ENCODE data around the gene MFSD6L. TPM values are rescaled to one million over a fixed set of nuclear protein-coding genes. Genes with fewer than 3 reads are reported as not detected.

MFSD6L gene
- total and polyA plus RNA-seq, 2 of the 13 experiments (the other 11 are each of a cell fraction or from before 2014, with no cell fraction given): not detected

GRCh38 chr17:8766731-8767130 is 32.4 kb downstream of the MFSD6L start:
- Histone ChIP-seq H3K36me3 (replicated peaks in 1 of 2; ENCODE audit: control insufficient read depth in 1 of 2, insufficient read depth in 2 of 2, low read length in 2 of 2) (no peaks in the 10 kb centered on the region), H3K9me3 (ENCODE audit: low read length) (no peaks in the 10 kb centered on the region), H3K79me2 (ENCODE audit: insufficient read depth, low read length) (no peaks in the 10 kb centered on the region), H3K9ac (ENCODE audit: insufficient read depth, low read depth, low read length) (no peak overlapping the region), H3K4me1 (ENCODE audit: insufficient read depth, low read length) (no peaks in the 10 kb centered on the region), H3K27me3 (ENCODE audit: control insufficient read depth in 1 of 2, insufficient read depth in 2 of 2, low read length in 2 of 2) (peaks cover 0 to 33% of the 10 kb centered on the region in 2 experiments; a peak in 4 of 5 replicates), H2AFZ (ENCODE audit: low read length) (no peak overlapping the region), H3K27ac (ENCODE audit: extremely low read length, insufficient read depth, low read length) (no peak overlapping the region), H4K20me1 (ENCODE audit: insufficient read depth, low read length) (no peaks in the 10 kb centered on the region), H3K4me2 (ENCODE audit: low read depth, low read length) (no peak overlapping the region), H3K4me3 (replicated peaks in 1 of 3; ENCODE audit: insufficient read depth in 1 of 3, low read depth in 2 of 3, low read length in 3 of 3) (no peak overlapping the region)
- ATAC-seq: no peak
- in situ Hi-C loops (cut with HindIII; ENCODE audit: extremely low pct_ligation_motif_present, low pct_unique_long_range_greater_than_20kb) (no loop called here), intact Hi-C loops (cut with micrococcal nuclease; ENCODE audit: unreplicated experiment) (no loop called here)
- no peak for FAIRE-seq
- BruUV-seq (replicated peaks): no TSS peak
- ChIA-PET POLR2A (no interaction called here), CTCF (ENCODE audit: low intra/inter-chr PET ratio, low total read pairs) (no interaction called here)
- DNase-seq (ENCODE audit: low spot score): no peak
- WGBS (ENCODE audit: low lambda C conversion rate): 33% methylated on average over 1 of the region's 2 CpGs
- TF ChIP-seq ZUFSP (CRISPR knock-in tag; IDR thresholded peaks at IDR 0.05; ENCODE audit: borderline replicate concordance) (no peak), ZNF446 (CRISPR knock-in tag; IDR thresholded peaks at IDR 0.05) (no peak), BRF2 (CRISPR knock-in tag; IDR thresholded peaks at IDR 0.05) (no peak), CEBPB (IDR thresholded peaks at IDR 0.05; ENCODE audit: borderline replicate concordance, low read depth, low read length) (no peak), HDAC1 (CRISPR knock-in tag; IDR thresholded peaks at IDR 0.05) (no peak), REST (IDR thresholded peaks at IDR 0.05; ENCODE audit: borderline replicate concordance in 1 of 2, low read depth in 1 of 2, low read length in 2 of 2) (no peak), AKAP8 (CRISPR knock-in tag; IDR thresholded peaks at IDR 0.05) (no peak), ZNF569 (CRISPR knock-in tag; IDR thresholded peaks at IDR 0.05; ENCODE audit: borderline replicate concordance) (no peak), ZSCAN25 (CRISPR knock-in tag; IDR thresholded peaks at IDR 0.05) (no peak), ZSCAN29 (CRISPR knock-in tag; conservative IDR thresholded peaks at IDR 0.05) (no peak), ZBTB3 (CRISPR knock-in tag; IDR thresholded peaks at IDR 0.05; ENCODE audit: borderline replicate concordance, low read depth) (no peak), ZBTB10 (CRISPR knock-in tag; IDR thresholded peaks at IDR 0.05; ENCODE audit: borderline replicate concordance) (no peak), RBAK (CRISPR knock-in tag; IDR thresholded peaks at IDR 0.05) (no peak), EED (CRISPR knock-in tag; IDR thresholded peaks at IDR 0.05) (no peak)
